Loucy (cell line): ENCODE data around the gene KDM4C.

Experiments used
- H2AFZ ChIP-seq: fragments of 200-600 bp; sonication (generic); 2 replicates; pipeline ENCODE4 v1.6.0; 2016; ENCODE audit warnings: antibody characterized with exemption, mild to moderate bottlenecking, low read length, moderate library complexity
- H3F3A ChIP-seq: fragments of 200-600 bp; 2 replicates; pipeline ENCODE4 v1.6.0; 2016; ENCODE audit warnings: antibody characterized with exemption, low read depth, mild to moderate bottlenecking
- H3K27me3 ChIP-seq: fragments of 200-600 bp; sonication (generic); 2 replicates; pipeline ENCODE4 v1.6.1; 2014; ENCODE audit warnings: low read length, mild to moderate bottlenecking; ENCODE audit not compliant: insufficient read depth, poor library complexity, severe bottlenecking
- H3K36me3 ChIP-seq: fragments of 200-600 bp; sonication (generic); 2 replicates; pipeline ENCODE4 v1.6.1; 2016; ENCODE audit warnings: low read length; ENCODE audit not compliant: insufficient read depth
- H3K4me1 ChIP-seq: fragments of 200-600 bp; sonication (generic); 2 replicates; pipeline ENCODE4 v1.5.1; 2014; ENCODE audit warnings: low read length, mild to moderate bottlenecking; ENCODE audit not compliant: insufficient read depth, poor library complexity, severe bottlenecking
- H3K4me2 ChIP-seq: fragments of 200-600 bp; sonication (generic); 2 replicates; pipeline ENCODE4 v1.6.0; 2014; ENCODE audit warnings: antibody characterized with exemption, low read length, low read depth, mild to moderate bottlenecking; ENCODE audit not compliant: poor library complexity, severe bottlenecking
- H3K4me3 ChIP-seq: fragments of 200-600 bp; sonication (generic); 2 replicates; pipeline ENCODE4 v1.5.1; 2014; ENCODE audit warnings: low read length, mild to moderate bottlenecking, mixed read lengths; ENCODE audit not compliant: poor library complexity, severe bottlenecking
- H3K79me2 ChIP-seq: fragments of 200-600 bp; sonication (generic); 2 replicates; pipeline ENCODE4 v1.6.1; 2014; ENCODE audit warnings: low read length; ENCODE audit not compliant: insufficient read depth
- H3K9ac ChIP-seq: fragments of 200-600 bp; sonication (generic); 2 replicates; pipeline ENCODE4 v1.6.0; 2014; ENCODE audit warnings: mild to moderate bottlenecking, low read depth, low read length, moderate library complexity; ENCODE audit not compliant: poor library complexity, severe bottlenecking
- H3K9me2 ChIP-seq: fragments of 200-600 bp; sonication (generic); replicated peaks from 2 replicates; pipeline ENCODE4 v1.6.1; 2016; ENCODE audit warnings: low read depth, low read length, mixed read lengths
- H3K9me3 ChIP-seq: fragments of 200-600 bp; sonication (generic); 2 replicates; pipeline ENCODE4 v1.6.1; 2014; ENCODE audit warnings: mild to moderate bottlenecking, antibody characterized with exemption, low read length, low read depth; ENCODE audit not compliant: insufficient read depth
- H4K20me1 ChIP-seq: fragments of 200-600 bp; sonication (generic); 2 replicates; pipeline ENCODE4 v1.6.0; 2014; ENCODE audit warnings: antibody characterized with exemption, low read length, mild to moderate bottlenecking; ENCODE audit not compliant: insufficient read depth, poor library complexity, severe bottlenecking
- EZH2phosphoT487 ChIP-seq: fragments of 200-600 bp; IDR thresholded peaks from 2 replicates; pipeline ENCODE4 v1.6.1; 2018; ENCODE audit warnings: antibody characterized with exemption, mild to moderate bottlenecking, moderate library complexity, borderline replicate concordance
- TF ChIP-seq, protein P1 (sequence below): fragments of 200-600 bp; sonication (generic); conservative IDR thresholded peaks from 2 replicates; pipeline ENCODE4 v1.5.1; 2014; ENCODE audit warnings: mild to moderate bottlenecking, antibody characterized with exemption, low read length

Gene KDM4C

DNA sequence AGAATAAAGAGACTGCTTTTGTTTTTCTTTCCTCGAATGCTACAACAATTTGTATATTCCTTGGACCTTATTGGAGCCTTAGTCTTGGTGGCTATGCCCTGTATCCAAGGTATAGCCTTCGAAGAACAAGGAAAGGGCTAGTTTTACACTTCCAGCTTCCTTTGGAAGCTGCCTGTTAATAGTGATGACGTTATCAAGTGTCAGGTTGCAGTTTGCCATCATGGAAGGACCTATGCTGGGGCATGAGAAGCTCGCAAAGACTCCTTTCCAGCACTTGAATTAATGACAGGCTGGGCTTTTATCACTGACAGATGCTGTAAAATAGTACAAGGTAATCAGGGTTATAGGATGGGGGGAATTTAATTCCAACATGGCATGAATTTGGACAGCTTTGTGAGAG lies 157.9 kb downstream of the KDM4C start:
- Histone ChIP-seq H4K20me1 (no peaks in the 10 kb centered on the region), H3K4me3 (no peak overlapping the region), H3K9me3 (no peaks in the 10 kb centered on the region; the same call in 1 of the 2 replicates), H3K36me3 (peaks cover 6% of the 10 kb centered on the region), H2AFZ (no peak overlapping the region), H3K4me1 (peaks cover 8% of the 10 kb centered on the region), H3K79me2 (no peaks in the 10 kb centered on the region), H3F3A (no peaks in the 10 kb centered on the region), H3K4me2 (no peak overlapping the region), H3K9ac (no peak overlapping the region), H3K9me2 (no peaks in the 10 kb centered on the region), H3K27me3 (no peaks in the 10 kb centered on the region)
- TF ChIP-seq, protein P1, sequence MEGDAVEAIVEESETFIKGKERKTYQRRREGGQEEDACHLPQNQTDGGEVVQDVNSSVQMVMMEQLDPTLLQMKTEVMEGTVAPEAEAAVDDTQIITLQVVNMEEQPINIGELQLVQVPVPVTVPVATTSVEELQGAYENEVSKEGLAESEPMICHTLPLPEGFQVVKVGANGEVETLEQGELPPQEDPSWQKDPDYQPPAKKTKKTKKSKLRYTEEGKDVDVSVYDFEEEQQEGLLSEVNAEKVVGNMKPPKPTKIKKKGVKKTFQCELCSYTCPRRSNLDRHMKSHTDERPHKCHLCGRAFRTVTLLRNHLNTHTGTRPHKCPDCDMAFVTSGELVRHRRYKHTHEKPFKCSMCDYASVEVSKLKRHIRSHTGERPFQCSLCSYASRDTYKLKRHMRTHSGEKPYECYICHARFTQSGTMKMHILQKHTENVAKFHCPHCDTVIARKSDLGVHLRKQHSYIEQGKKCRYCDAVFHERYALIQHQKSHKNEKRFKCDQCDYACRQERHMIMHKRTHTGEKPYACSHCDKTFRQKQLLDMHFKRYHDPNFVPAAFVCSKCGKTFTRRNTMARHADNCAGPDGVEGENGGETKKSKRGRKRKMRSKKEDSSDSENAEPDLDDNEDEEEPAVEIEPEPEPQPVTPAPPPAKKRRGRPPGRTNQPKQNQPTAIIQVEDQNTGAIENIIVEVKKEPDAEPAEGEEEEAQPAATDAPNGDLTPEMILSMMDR = no peak
- TF ChIP-seq EZH2phosphoT487 = no peak

DNA sequence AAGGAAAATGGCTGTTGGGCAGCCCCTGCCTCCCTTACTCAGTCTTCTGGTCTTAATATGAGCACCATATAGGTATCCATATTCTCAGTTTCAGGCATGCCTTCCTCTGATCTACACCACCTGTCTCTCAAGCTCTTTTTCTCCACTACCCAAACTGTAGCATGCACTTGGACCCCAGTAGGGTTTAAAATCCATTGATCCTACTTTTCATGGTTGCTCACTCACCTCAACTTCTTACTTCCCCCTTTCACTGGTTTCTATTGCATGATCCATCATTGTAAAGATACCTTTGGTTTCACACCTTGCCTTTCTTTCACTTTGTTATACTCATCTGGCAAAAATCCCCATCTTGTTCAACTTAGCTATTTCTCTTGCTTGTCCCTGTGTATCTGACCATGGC lies 159.4 kb downstream of the KDM4C start:
- H3K27me3 ChIP-seq = no peaks in the 10 kb centered on the region
- H2AFZ ChIP-seq = no peak overlapping the region
- no peak overlapping the region for H3K4me3 ChIP-seq
- no peaks in the 10 kb centered on the region for H3F3A ChIP-seq
- H3K4me2 ChIP-seq = no peak overlapping the region
- peaks cover 14% of the 10 kb centered on the region for H3K36me3 ChIP-seq
- H3K9me2 ChIP-seq = no peaks in the 10 kb centered on the region
- no peaks in the 10 kb centered on the region; the same call in 1 of the 2 replicates for H3K9me3 ChIP-seq
- H4K20me1 ChIP-seq = no peaks in the 10 kb centered on the region
- no peak overlapping the region for H3K9ac ChIP-seq
- TF ChIP-seq, protein P1 = no peak
- TF ChIP-seq EZH2phosphoT487 = no peak
- H3K79me2 ChIP-seq = no peaks in the 10 kb centered on the region
- peaks cover 2% of the 10 kb centered on the region for H3K4me1 ChIP-seq

DNA sequence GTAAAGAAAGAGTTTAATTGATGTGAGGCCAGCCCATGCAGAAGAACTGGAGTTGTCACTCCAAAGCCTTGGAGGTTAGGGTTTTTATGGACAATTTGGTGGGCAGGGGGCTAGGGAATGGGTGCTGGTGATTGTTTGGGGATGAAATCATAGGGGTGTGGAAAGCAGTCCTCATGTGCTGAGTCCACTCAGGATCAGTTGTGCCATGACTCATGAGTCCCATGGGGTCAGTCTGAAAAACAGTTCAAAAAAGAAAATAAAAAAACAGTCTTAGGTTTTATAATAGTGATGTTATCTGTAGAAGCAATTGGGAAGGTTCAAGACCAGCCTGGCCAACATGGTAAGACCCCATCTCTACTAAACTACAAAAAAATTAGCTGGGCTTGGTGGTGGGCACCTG lies 162.3 kb downstream of the KDM4C start:
- no peaks in the 10 kb centered on the region; the same call in 1 of the 2 replicates for H3K9me3 ChIP-seq
- no peaks in the 10 kb centered on the region for H3K79me2 ChIP-seq
- peaks cover 14% of the 10 kb centered on the region for H3K36me3 ChIP-seq
- H3K27me3 ChIP-seq = no peaks in the 10 kb centered on the region
- peaks cover 11% of the 10 kb centered on the region for H3K4me1 ChIP-seq
- no peaks in the 10 kb centered on the region for H4K20me1 ChIP-seq
- no peak overlapping the region for H2AFZ ChIP-seq
- TF ChIP-seq, protein P1 = no peak
- TF ChIP-seq EZH2phosphoT487 = no peak
- no peak overlapping the region for H3K9ac ChIP-seq
- H3K9me2 ChIP-seq = no peaks in the 10 kb centered on the region
- no peak overlapping the region for H3K4me3 ChIP-seq
- H3F3A ChIP-seq = no peaks in the 10 kb centered on the region
- no peak overlapping the region for H3K4me2 ChIP-seq
